Mucosa of rectum (tissue), 2 donors: ENCODE data around the gene DCXR.

Source experiments
- H3K27ac ChIP-seq, 2 donors: one replicate each; pipeline ENCODE4 v1.7.0; 2013; ENCODE audit warnings: inconsistent platforms in 2 of 2, low read depth in 2 of 2, low read length in 2 of 2
- H3K27me3 ChIP-seq, 2 donors: one replicate each; pipeline ENCODE4 v1.7.0; 2013; ENCODE audit warnings: low read length in 2 of 2; ENCODE audit not compliant: control insufficient read depth in 2 of 2, insufficient read depth in 2 of 2
- H3K36me3 ChIP-seq, 2 donors: one replicate each; pipeline ENCODE4 v1.7.0; 2013; ENCODE audit warnings: low read length in 2 of 2; ENCODE audit not compliant: control insufficient read depth in 2 of 2, insufficient read depth in 2 of 2
- H3K4me1 ChIP-seq, 2 donors: one replicate each; pipeline ENCODE4 v1.7.0; 2013; ENCODE audit warnings: low read length in 2 of 2, mild to moderate bottlenecking in 1 of 2; ENCODE audit not compliant: control insufficient read depth in 2 of 2, insufficient read depth in 2 of 2
- H3K4me3 ChIP-seq, 2 donors: one replicate each; pipeline ENCODE4 v1.7.0; 2013; ENCODE audit warnings: low read length in 2 of 2
- H3K9ac ChIP-seq, 2 donors: one replicate each; pipeline ENCODE4 v1.7.0; 2013; ENCODE audit warnings: low read length in 2 of 2, low read depth in 1 of 2, mild to moderate bottlenecking in 1 of 2
- H3K9me3 ChIP-seq, 2 donors: one replicate each; pipeline ENCODE4 v1.7.0; 2013; ENCODE audit warnings: low read length in 2 of 2; ENCODE audit not compliant: control insufficient read depth in 2 of 2
- donor health status: healthy.
- donor health status: Normal muscosa, but diverticular disease.

The DCXR gene

DNA sequence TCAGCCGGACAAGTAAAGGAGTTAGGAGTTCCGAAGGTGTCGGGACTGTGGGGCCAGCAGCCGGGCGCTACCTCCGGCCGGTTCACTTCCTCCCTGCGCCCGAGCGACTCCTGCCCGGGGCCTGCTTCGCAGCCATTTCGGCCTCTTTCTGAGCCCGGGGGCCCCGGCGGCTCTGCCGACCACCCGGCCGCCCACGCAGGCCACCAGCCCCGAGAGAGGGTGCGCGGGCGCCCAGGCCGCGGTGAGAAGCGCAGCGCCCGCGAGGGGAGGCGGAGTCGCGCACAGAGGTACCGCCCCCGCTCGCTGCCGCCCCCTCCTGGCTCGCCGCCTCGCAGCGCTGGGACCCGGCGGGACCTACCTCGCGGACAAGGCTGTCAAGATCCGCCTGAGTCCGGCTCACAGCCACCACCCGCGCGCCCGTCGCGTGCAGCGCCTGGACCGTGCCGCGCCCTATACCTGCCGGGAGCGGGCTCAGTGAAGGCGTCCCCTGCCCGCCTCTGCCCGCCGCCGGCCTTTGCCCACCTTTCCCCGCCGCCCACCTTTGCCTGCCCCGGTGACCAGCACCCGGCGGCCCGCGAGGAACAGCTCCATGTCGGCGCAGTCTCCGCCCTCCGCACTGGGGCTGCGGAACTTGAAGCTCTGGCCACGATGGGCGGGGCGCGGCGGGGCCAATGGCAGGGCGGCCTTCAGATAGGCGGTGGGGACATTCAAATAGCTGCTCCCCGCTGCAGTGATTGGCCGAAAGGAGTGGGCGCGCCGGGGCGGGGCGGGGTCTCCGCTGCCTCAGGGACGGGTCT lies at the start of gene DCXR:
Gene DCXR (minus strand): TSS at position 606 of the 797 bp plus-strand sequence. CDS start 15 bp downstream, at position 591.
- Histone ChIP-seq H3K4me1 (peaks cover 13 to 16% of the 10 kb centered on the region in 2 donors), H3K4me3 (peak within 1 kb of the TSS; percentile 74 to 77), H3K9ac (peak within 1 kb of the TSS; percentile 78 to 79), H3K27me3 (no peaks in the 10 kb centered on the region), H3K36me3 (peaks cover 2 to 4% of the 10 kb centered on the region in 2 donors), H3K27ac (peak within 1 kb of the TSS; percentile 98 to 99), H3K9me3 (no peaks in the 10 kb centered on the region)

DNA sequence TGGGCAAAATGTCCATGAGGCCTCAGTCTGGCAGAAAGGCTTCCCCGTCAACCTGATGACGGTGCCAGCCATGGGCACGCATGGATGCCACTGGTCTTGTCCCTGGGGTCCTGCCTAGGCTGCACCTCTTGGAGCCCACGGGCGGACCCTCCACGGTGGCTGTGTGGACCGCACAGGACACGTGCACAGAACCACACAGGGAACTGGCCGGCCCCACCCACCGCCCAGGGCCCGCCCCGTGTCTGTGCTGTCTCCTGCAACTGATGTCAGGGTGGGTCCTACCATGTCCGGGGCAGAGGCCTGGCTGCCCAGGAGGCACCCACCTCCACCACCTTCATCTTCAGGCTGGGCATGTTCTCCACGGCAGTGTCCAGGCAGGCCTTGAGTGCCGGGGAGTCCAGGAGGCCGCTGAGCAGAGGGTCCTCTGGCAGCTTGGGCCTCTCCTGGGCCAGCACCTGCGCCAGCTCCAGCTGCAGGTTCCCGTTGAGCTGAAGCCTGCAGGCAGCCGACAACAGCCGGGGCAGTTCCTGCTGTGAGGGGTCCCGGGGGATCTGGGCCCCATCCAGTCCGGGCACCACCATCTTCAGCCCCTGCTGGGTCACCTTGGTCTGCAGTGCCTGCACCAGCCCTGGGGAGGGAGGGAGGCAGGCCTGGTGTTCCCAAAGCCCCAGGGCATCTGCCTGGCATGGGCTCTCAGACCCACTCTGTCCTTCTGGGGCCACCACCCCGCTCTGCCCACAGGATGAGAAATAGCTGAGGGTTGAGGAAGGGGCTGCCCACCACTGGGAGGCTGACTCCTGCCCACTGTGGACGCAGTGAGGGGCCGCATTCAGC lies 48.7 kb upstream of the DCXR start:
- H3K4me3 ChIP-seq, result no peak overlapping the region
- H3K9me3 ChIP-seq, result no peaks in the 10 kb centered on the region
- no peak overlapping the region for H3K9ac ChIP-seq
- no peaks in the 10 kb centered on the region for H3K27me3 ChIP-seq
- H3K27ac ChIP-seq, result no peak overlapping the region
- H3K4me1 ChIP-seq, result no peaks in the 10 kb centered on the region
- peaks cover 51 to 78% of the 10 kb centered on the region in 2 donors for H3K36me3 ChIP-seq

DNA sequence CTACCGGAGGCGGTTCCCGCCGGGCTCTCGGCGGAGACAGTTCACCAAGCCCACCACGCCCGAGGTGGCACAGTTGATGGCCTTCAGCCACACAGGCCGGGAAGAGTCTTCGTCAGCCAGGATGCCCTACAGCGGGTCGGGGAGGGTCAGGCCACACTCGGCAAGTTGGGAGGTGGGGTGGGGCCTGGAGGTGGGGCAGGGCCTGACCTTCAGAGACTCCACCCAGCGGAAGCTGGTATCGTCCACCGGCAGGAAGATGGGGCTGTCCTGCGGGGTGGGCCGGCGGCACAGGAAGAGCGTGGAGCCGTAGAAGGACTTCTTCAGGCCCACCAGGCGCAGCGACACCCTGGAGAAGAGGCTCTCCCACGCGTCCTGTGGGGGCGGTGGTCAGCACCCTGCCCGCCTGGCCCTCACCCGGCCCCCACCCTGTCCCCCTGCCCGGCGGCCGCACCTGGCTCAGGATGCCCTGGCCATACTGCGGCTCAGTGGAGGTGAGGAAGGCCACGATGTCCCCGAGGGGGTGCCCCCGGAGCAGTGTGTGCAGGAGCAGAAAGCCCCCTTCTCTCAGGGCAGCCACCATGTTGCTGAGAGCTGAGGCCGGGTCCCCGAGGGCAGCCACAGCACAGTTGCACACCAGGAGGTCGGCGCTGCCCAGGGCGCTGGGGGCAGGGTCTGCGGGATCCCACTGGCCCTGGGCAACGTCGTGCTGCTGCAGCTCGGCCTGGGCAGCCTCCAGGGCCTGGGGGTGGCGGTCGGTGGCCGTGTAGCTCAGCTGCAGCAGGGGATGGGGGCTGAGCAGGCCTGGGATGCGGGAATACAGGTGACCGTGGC lies 47.7 kb upstream of the DCXR start:
- Histone ChIP-seq H3K9me3 (no peaks in the 10 kb centered on the region), H3K36me3 (peaks cover 53 to 78% of the 10 kb centered on the region in 2 donors), H3K9ac (no peak overlapping the region), H3K27ac (no peak overlapping the region), H3K4me3 (no peak overlapping the region), H3K27me3 (no peaks in the 10 kb centered on the region), H3K4me1 (no peaks in the 10 kb centered on the region)

GRCh38 chr17:82084373-82085030 lies 47.0 kb upstream of the DCXR start:
- Histone ChIP-seq H3K9me3 (no peaks in the 10 kb centered on the region), H3K27ac (no peak overlapping the region), H3K4me3 (no peak overlapping the region), H3K4me1 (no peaks in the 10 kb centered on the region), H3K9ac (no peak overlapping the region), H3K36me3 (peaks cover 53 to 80% of the 10 kb centered on the region in 2 donors), H3K27me3 (no peaks in the 10 kb centered on the region)

GRCh38 chr17:82083533-82084359 lies 46.2 kb upstream of the DCXR start:
- Histone ChIP-seq H3K36me3 (peaks cover 57 to 78% of the 10 kb centered on the region in 2 donors), H3K9me3 (no peaks in the 10 kb centered on the region), H3K9ac (no peak overlapping the region), H3K27ac (no peak overlapping the region), H3K4me3 (no peak overlapping the region), H3K4me1 (no peaks in the 10 kb centered on the region), H3K27me3 (no peaks in the 10 kb centered on the region)

- H3K27ac ChIP-seq, result no peak overlapping the region
- H3K4me3 ChIP-seq, result no peak overlapping the region
- no peaks in the 10 kb centered on the region for H3K9me3 ChIP-seq
- peaks cover 50 to 74% of the 10 kb centered on the region in 2 donors for H3K36me3 ChIP-seq
- no peaks in the 10 kb centered on the region for H3K4me1 ChIP-seq
- H3K27me3 ChIP-seq, result no peaks in the 10 kb centered on the region
- H3K9ac ChIP-seq, result no peak overlapping the region
Observed at GRCh38 chr17:82083009-82083408, 45.5 kb upstream of the DCXR start.

DNA sequence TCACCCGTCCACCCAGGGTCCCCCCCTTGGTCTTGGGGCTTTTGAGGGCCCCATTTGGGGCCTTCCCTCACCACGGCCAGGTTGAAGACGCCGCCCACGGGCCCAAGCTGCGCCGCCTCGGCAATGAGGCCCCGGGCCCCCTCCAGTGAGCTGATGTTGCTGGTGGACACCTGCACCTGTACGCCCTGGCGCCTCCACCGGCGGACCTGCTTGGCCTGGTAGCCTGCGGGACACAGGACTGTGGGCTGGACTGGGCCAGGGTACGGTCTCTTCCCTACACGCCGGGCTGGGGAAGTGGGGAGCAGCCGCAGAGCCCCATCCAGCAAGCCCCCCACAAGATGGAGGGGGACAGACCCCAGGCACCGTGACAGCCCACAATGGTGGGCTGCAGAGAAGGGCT lies 45.0 kb upstream of the DCXR start:
- peaks cover 48 to 68% of the 10 kb centered on the region in 2 donors for H3K36me3 ChIP-seq
- H3K27ac ChIP-seq, result no peak overlapping the region
- no peak overlapping the region for H3K9ac ChIP-seq
- H3K27me3 ChIP-seq, result no peaks in the 10 kb centered on the region
- no peaks in the 10 kb centered on the region for H3K4me1 ChIP-seq
- no peak overlapping the region for H3K4me3 ChIP-seq
- no peaks in the 10 kb centered on the region for H3K9me3 ChIP-seq

- Histone ChIP-seq H3K36me3 (peaks cover 43 to 64% of the 10 kb centered on the region in 2 donors), H3K9ac (no peak overlapping the region)
Observed at GRCh38 chr17:82081966-82082365, 44.5 kb upstream of the DCXR start.

GRCh38 chr17:82081546-82081945 lies 44.0 kb upstream of the DCXR start:
- Histone ChIP-seq H3K27ac (no peak overlapping the region), H3K9ac (no peak overlapping the region), H3K27me3 (no peaks in the 10 kb centered on the region), H3K36me3 (peaks cover 41 to 60% of the 10 kb centered on the region in 2 donors), H3K4me1 (no peaks in the 10 kb centered on the region), H3K9me3 (no peaks in the 10 kb centered on the region), H3K4me3 (no peak overlapping the region)

More at GRCh38 chr17:82081966-82082365, 44.5 kb upstream of the DCXR start:
- Histone ChIP-seq H3K27ac (no peak overlapping the region), H3K4me3 (no peak overlapping the region), H3K4me1 (no peaks in the 10 kb centered on the region), H3K9me3 (no peaks in the 10 kb centered on the region), H3K27me3 (no peaks in the 10 kb centered on the region)
